Natural killer cell (primary cell): Measurements from ENCODE around the gene C22orf31. TPM values are rescaled to one million over a fixed set of nuclear protein-coding genes. Genes with fewer than 3 reads are reported as not detected.

Source experiments
- ATAC-seq, 3 donors: fragments of 150-1000 bp in 2 of 3; fragments of 200-7000 bp in 1 of 3; cut with Tn5 transposase; 1 replicate in 1 of 3; 2 replicates in 2 of 3; pipeline ENCODE4 v1.10.0; 2021; ENCODE audit warnings: mild to moderate bottlenecking in 2 of 3, moderate library complexity in 2 of 3
- DNase-seq, 2 donors: peaks; one replicate each; pipeline versions ENCODE4 v3.0.0 to v3.0.0-alpha.2; 2013 to 2021; ENCODE audit warnings: mixed read lengths in 1 of 2
- H3K27ac ChIP-seq: one replicate; pipeline ENCODE4 v1.5.1; 2013; ENCODE audit warnings: mild to moderate bottlenecking, low read length
- H3K27me3 ChIP-seq: one replicate; pipeline ENCODE4 v1.6.1; 2013; ENCODE audit warnings: low read length; ENCODE audit not compliant: control insufficient read depth, insufficient read depth
- H3K36me3 ChIP-seq: one replicate; pipeline ENCODE4 v1.6.1; 2013; ENCODE audit warnings: low read length; ENCODE audit not compliant: control insufficient read depth, insufficient read depth
- H3K4me1 ChIP-seq: one replicate; pipeline ENCODE4 v1.6.1; 2013; ENCODE audit warnings: low read length; ENCODE audit not compliant: control insufficient read depth, insufficient read depth
- H3K4me3 ChIP-seq: one replicate; pipeline ENCODE4 v1.5.1; 2013; ENCODE audit warnings: low read length
- H3K9me3 ChIP-seq: one replicate; pipeline ENCODE4 v1.6.1; 2013; ENCODE audit warnings: low read length; ENCODE audit not compliant: control insufficient read depth, insufficient read depth
- H3K27ac Mint-ChIP-seq, 2 donors: one replicate each; pipeline ENCODE4 v1.8.0; 2022; ENCODE audit warnings: mild to moderate bottlenecking in 2 of 2, mixed read lengths in 2 of 2, moderate library complexity in 1 of 2
- H3K27me3 Mint-ChIP-seq, 2 donors: one replicate each; pipeline ENCODE4 v1.8.0; 2022; ENCODE audit warnings: low read depth in 2 of 2, mixed read lengths in 2 of 2
- H3K36me3 Mint-ChIP-seq: one replicate; pipeline ENCODE4 v1.8.0; 2022; ENCODE audit warnings: mixed read lengths
- H3K4me1 Mint-ChIP-seq, 2 donors: one replicate each; pipeline ENCODE4 v1.8.0; 2022; ENCODE audit warnings: mixed read lengths in 2 of 2
- H3K4me3 Mint-ChIP-seq: one replicate; pipeline ENCODE4 v1.8.0; 2022; ENCODE audit warnings: mild to moderate bottlenecking, moderate library complexity, mixed read lengths
- H3K9me3 Mint-ChIP-seq, 2 donors: one replicate each; pipeline ENCODE4 v1.8.0; 2022; ENCODE audit warnings: mixed read lengths in 2 of 2
- WGBS: methylation state at CpG from one replicate; pipeline ENCODE4 v1.1.7; 2013; ENCODE audit warnings: missing lambda C conversion rate; ENCODE audit not compliant: insufficient coverage; 5-methylcytosine and 5-hydroxymethylcytosine counted together
- intact Hi-C: fragments of 100-400 bp; cut with micrococcal nuclease; formaldehyde crosslinking; loops from one replicate; pipeline ENCODE4 v1.14.2; 2022
- total RNA-seq, 4 donors: library from RNA; stranded (reverse); fragments of 120-200 nt in 1 of 4; gene quantifications; one replicate each; pipeline versions ENCODE4 v1.2.3 to v1.2.4, GENCODE V29; 2013 to 2022
- TF ChIP-seq, protein P1 (sequence below): fragments of 200-600 bp; IDR thresholded peaks from one replicate; pipeline ENCODE4 v1.8.0; 2022; ENCODE audit warnings: antibody characterized with exemption

C22orf31 gene
- total RNA-seq: not detected
- not detected for total RNA-seq (2013)

DNA sequence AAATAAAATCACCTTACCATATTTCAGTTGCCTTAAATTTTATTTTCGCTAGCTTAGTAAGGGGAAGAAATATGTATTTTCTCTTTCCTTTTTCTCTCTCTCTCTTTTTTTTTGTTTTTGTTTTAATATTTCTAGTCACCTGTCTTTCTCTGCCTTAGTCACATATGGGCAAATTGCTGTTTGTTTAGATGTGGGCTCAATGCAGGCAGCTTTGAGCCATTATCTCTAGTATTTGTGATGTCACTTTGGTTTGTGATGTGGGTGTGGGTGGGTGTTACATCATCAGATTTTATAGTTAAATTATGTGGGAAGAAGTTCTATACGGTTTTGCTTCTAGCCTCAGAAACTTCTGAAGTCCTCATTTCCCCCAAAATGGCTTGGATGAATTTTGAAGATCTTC is at the start of gene C22orf31:
Gene C22orf31, minus strand, starts transcription at position 59 of the 400 bp plus-strand sequence. Its CDS starts 39 bp downstream, at position 20.
- Histone ChIP-seq H3K27ac (no peak within 1 kb of the TSS), H3K4me3 (no peak within 1 kb of the TSS), H3K9me3 (no peaks in the 10 kb centered on the region), H3K27me3 (peaks cover 1% of the 10 kb centered on the region), H3K4me1 (no peaks in the 10 kb centered on the region), H3K36me3 (no peaks in the 10 kb centered on the region)
- ATAC-seq (no peak), DNase-seq (no peak)
- no peak within 1 kb of the TSS for H3K4me3 Mint-ChIP-seq
- H3K9me3 Mint-ChIP-seq: no peaks in the 10 kb centered on the region
- no CpG with 5 or more reads among the region's 2 CpGs for WGBS
- H3K27me3 Mint-ChIP-seq: peaks cover 40 to 69% of the 10 kb centered on the region in 2 donors
- peaks cover 0 to 7% of the 10 kb centered on the region in 2 donors for H3K4me1 Mint-ChIP-seq
- H3K36me3 Mint-ChIP-seq: no peaks in the 10 kb centered on the region
- no peak within 1 kb of the TSS for H3K27ac Mint-ChIP-seq
- TF ChIP-seq, protein P1, sequence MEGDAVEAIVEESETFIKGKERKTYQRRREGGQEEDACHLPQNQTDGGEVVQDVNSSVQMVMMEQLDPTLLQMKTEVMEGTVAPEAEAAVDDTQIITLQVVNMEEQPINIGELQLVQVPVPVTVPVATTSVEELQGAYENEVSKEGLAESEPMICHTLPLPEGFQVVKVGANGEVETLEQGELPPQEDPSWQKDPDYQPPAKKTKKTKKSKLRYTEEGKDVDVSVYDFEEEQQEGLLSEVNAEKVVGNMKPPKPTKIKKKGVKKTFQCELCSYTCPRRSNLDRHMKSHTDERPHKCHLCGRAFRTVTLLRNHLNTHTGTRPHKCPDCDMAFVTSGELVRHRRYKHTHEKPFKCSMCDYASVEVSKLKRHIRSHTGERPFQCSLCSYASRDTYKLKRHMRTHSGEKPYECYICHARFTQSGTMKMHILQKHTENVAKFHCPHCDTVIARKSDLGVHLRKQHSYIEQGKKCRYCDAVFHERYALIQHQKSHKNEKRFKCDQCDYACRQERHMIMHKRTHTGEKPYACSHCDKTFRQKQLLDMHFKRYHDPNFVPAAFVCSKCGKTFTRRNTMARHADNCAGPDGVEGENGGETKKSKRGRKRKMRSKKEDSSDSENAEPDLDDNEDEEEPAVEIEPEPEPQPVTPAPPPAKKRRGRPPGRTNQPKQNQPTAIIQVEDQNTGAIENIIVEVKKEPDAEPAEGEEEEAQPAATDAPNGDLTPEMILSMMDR: no peak
- intact Hi-C loops: no loop called here

GRCh38 chr22:29110946-29111345 is 49.3 kb upstream of the C22orf31 start:
- Histone ChIP-seq H3K4me3 (no peak overlapping the region), H3K36me3 (no peaks in the 10 kb centered on the region), H3K4me1 (peaks cover 2% of the 10 kb centered on the region), H3K9me3 (no peaks in the 10 kb centered on the region), H3K27me3 (no peaks in the 10 kb centered on the region), H3K27ac (no peak overlapping the region)
- Mint-ChIP-seq H3K9me3 (no peaks in the 10 kb centered on the region), H3K27ac (no peak overlapping the region), H3K4me3 (no peak overlapping the region), H3K4me1 (peaks cover 2 to 7% of the 10 kb centered on the region in 2 donors), H3K27me3 (peaks cover 6 to 8% of the 10 kb centered on the region in 2 donors), H3K36me3 (no peaks in the 10 kb centered on the region)
- TF ChIP-seq, protein P1: no peak
- intact Hi-C loops: no loop called here
- DNase-seq (no peak), ATAC-seq (no peak)
- 81% methylated on average over 1 of the region's 3 CpGs for WGBS

GRCh38 chr22:29109822-29110221 is 48.2 kb upstream of the C22orf31 start:
- DNase-seq (no peak), ATAC-seq (no peak)
- Histone ChIP-seq H3K4me3 (no peak overlapping the region), H3K27me3 (no peaks in the 10 kb centered on the region), H3K27ac (no peak overlapping the region), H3K36me3 (no peaks in the 10 kb centered on the region), H3K4me1 (no peaks in the 10 kb centered on the region), H3K9me3 (no peaks in the 10 kb centered on the region)
- Mint-ChIP-seq H3K9me3 (no peaks in the 10 kb centered on the region), H3K27ac (no peak overlapping the region), H3K4me3 (no peak overlapping the region), H3K36me3 (no peaks in the 10 kb centered on the region), H3K4me1 (no peaks in the 10 kb centered on the region), H3K27me3 (peaks cover 8% of the 10 kb centered on the region in 2 donors)
- WGBS: 80% methylated on average over 4 of the region's 4 CpGs
- intact Hi-C loops: no loop called here
- TF ChIP-seq, protein P1: no peak

- WGBS: 98% methylated on average over 5 of the region's 5 CpGs
- no peaks in the 10 kb centered on the region for H3K36me3 Mint-ChIP-seq
- ATAC-seq: no peak
- no peak overlapping the region for H3K27ac Mint-ChIP-seq
- no peak for DNase-seq
- no peaks in the 10 kb centered on the region for H3K27me3 ChIP-seq
- H3K4me1 Mint-ChIP-seq: no peaks in the 10 kb centered on the region
- H3K9me3 Mint-ChIP-seq: no peaks in the 10 kb centered on the region
- H3K4me3 ChIP-seq: no peak overlapping the region
- intact Hi-C loops: no loop called here
- TF ChIP-seq, protein P1: no peak
- H3K4me3 Mint-ChIP-seq: no peak overlapping the region
- H3K27me3 Mint-ChIP-seq: peaks cover 8% of the 10 kb centered on the region in 2 donors
- H3K27ac ChIP-seq: no peak overlapping the region
- no peaks in the 10 kb centered on the region for H3K9me3 ChIP-seq
- no peaks in the 10 kb centered on the region for H3K4me1 ChIP-seq
- H3K36me3 ChIP-seq: no peaks in the 10 kb centered on the region
Measured at GRCh38 chr22:29108137-29108536, 46.5 kb upstream of the C22orf31 start.
